ENCODE results near the gene GRK4.

- TF ChIP-seq YY1 (IDR thresholded peaks at IDR 0.05; ENCODE audit: low read depth, low read length) (no peak), CTCF (IDR thresholded peaks at IDR 0.05; ENCODE audit: control extremely low read depth in 1 of 3, insufficient read depth in 1 of 3, low read depth in 1 of 3, low read length in 3 of 3) (no peak), EZH2 (IDR thresholded peaks at IDR 0.05; ENCODE audit: low read depth, low read length, severe bottlenecking) (no peak), GABPA (IDR thresholded peaks at IDR 0.05; ENCODE audit: borderline replicate concordance, insufficient read depth, low read length) (no peak), RNF2 (IDR thresholded peaks at IDR 0.05; ENCODE audit: borderline replicate concordance, low read depth, low read length, missing control alignments, poor library complexity, severe bottlenecking) (no peak), SUZ12 (IDR thresholded peaks at IDR 0.05; ENCODE audit: low read length) (no peak), KDM1A (IDR thresholded peaks at IDR 0.05; ENCODE audit: borderline replicate concordance, low read length) (no peak), POLR2A (IDR thresholded peaks at IDR 0.05; ENCODE audit: control extremely low read depth in 1 of 2, low read depth in 2 of 2, low read length in 2 of 2) (no peak), POLR2AphosphoS5 (IDR thresholded peaks at IDR 0.05; ENCODE audit: low read depth, low read length) (no peak), RFX5 (IDR thresholded peaks at IDR 0.05; ENCODE audit: borderline replicate concordance, low read depth, low read length) (no peak), TAF1 (IDR thresholded peaks at IDR 0.05; ENCODE audit: low read depth, low read length) (no peak), CBX5 (IDR thresholded peaks at IDR 0.05; ENCODE audit: low read depth, low read length) (no peak)
Measured at GRCh38 chr4:2944091-2944482, 19.3 kb upstream of the GRK4 start.
